ENCODE results near the gene MEIOB.
A peak's percentile ranks its signal among the peaks of the same experiment; 100 is the strongest.
"Not testable (repeated sequence)": the region's sequence is repeated elsewhere in the genome, so short reads cannot be mapped to it uniquely, and the experiment has no call there.

Gene MEIOB

DNA sequence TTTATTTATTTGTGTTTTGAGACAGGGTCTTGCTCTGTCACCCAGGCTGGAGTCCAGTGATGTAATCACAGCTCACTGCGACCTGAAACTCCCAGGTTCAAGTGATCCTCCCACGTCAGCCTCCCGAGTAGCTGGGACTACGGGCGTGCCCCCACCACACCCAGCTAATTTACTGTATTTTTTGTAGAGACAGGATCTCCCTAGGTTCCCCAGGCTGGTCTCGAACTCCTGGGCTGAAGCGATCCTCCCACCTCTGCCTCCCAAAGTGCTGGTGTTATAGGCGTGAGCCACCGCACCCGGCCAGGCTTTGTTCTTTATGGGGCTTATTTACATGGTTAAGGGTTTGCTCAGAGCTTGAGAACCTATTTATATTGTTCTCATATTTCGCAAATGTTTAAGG lies 5.8 kb upstream of the MEIOB start:
- no peak overlapping the region for H3K9ac ChIP-seq (ENCODE audit: low read length)
- no peaks in the 10 kb centered on the region for H4K20me1 ChIP-seq (ENCODE audit: insufficient read depth, low read length)
- no peak overlapping the region for H3K4me3 ChIP-seq (ENCODE audit: low read length)
- H3K27ac ChIP-seq (ENCODE audit: low read length), result no peak overlapping the region
- no peaks in the 10 kb centered on the region for H3K36me3 ChIP-seq (replicated peaks; ENCODE audit: low read depth, low read length)
- peaks cover 4% of the 10 kb centered on the region; the same call in 1 of the 2 replicates for H3K4me1 ChIP-seq (ENCODE audit: low read length)
- H3K79me2 ChIP-seq (ENCODE audit: low read length), result no peaks in the 10 kb centered on the region
- H3K4me2 ChIP-seq (ENCODE audit: low read length), result no peak overlapping the region
- no peak overlapping the region for H2AFZ ChIP-seq (ENCODE audit: low read depth, low read length)
- no peaks in the 10 kb centered on the region for H3K9me3 ChIP-seq (ENCODE audit: insufficient read depth, low read length)
- H3K27me3 ChIP-seq (ENCODE audit: low read depth, low read length), result peaks cover 11% of the 10 kb centered on the region
- TF ChIP-seq EZH2phosphoT487 (IDR thresholded peaks at IDR 0.05; ENCODE audit: low read depth), result no peak
- TF ChIP-seq, protein P1, sequence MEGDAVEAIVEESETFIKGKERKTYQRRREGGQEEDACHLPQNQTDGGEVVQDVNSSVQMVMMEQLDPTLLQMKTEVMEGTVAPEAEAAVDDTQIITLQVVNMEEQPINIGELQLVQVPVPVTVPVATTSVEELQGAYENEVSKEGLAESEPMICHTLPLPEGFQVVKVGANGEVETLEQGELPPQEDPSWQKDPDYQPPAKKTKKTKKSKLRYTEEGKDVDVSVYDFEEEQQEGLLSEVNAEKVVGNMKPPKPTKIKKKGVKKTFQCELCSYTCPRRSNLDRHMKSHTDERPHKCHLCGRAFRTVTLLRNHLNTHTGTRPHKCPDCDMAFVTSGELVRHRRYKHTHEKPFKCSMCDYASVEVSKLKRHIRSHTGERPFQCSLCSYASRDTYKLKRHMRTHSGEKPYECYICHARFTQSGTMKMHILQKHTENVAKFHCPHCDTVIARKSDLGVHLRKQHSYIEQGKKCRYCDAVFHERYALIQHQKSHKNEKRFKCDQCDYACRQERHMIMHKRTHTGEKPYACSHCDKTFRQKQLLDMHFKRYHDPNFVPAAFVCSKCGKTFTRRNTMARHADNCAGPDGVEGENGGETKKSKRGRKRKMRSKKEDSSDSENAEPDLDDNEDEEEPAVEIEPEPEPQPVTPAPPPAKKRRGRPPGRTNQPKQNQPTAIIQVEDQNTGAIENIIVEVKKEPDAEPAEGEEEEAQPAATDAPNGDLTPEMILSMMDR (IDR thresholded peaks at IDR 0.05; ENCODE audit: low read depth, low read length), result no peak

DNA sequence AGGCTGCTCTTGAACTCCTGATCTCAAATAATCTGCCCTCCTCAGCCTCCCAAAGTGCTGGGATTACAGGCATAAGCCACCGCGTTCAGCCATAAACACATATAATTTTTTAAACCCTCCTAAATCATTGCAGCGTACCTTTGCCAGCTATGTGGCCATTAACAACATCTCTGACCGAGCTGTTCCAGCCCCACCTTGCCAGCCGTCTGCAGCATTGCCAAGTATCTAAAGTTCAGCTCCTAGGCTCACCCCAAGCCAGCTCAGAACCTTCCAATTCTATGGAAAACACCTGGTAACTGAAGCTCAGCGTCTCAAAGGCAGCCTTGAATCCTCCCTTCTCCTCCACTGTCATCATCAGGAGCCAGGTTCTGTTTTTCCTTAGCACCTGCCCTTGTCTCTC lies 5.1 kb upstream of the MEIOB start:
- H3K27me3 ChIP-seq (ENCODE audit: low read depth, low read length), result peaks cover 11% of the 10 kb centered on the region
- no peak overlapping the region for H2AFZ ChIP-seq (ENCODE audit: low read depth, low read length)
- no peaks in the 10 kb centered on the region for H3K36me3 ChIP-seq (replicated peaks; ENCODE audit: low read depth, low read length)
- H3K9me3 ChIP-seq (ENCODE audit: insufficient read depth, low read length), result no peaks in the 10 kb centered on the region
- H4K20me1 ChIP-seq (ENCODE audit: insufficient read depth, low read length), result no peaks in the 10 kb centered on the region
- no peaks in the 10 kb centered on the region for H3K79me2 ChIP-seq (ENCODE audit: low read length)
- no peak overlapping the region for H3K27ac ChIP-seq (ENCODE audit: low read length)
- H3K4me2 ChIP-seq (ENCODE audit: low read length), result no peak overlapping the region
- peaks cover 4% of the 10 kb centered on the region; the same call in 1 of the 2 replicates for H3K4me1 ChIP-seq (ENCODE audit: low read length)
- H3K4me3 ChIP-seq (ENCODE audit: low read length), result no peak overlapping the region
- TF ChIP-seq, protein P1 (IDR thresholded peaks at IDR 0.05; ENCODE audit: low read depth, low read length), result no peak
- H3K9ac ChIP-seq (ENCODE audit: low read length), result no peak overlapping the region

DNA sequence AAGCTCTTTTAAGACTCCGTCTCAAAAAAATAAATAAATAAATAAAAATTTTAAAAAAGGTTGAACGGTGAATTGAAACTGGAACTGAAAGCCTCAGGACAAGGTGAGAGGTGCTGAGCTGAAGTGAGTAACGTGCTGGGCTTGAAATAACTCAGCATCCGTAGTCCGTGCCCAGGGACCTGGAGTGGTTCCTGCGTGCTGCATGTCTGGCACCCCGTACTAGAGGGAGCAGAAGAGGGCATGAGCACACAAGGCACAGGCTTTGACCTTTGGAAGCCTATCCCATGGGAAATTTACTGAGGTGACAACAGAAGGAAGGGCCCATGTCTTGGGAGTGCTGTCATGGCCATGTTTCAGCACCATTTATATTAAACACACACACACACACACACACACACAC lies 4.5 kb upstream of the MEIOB start:
- no peaks in the 10 kb centered on the region for H3K9me3 ChIP-seq (ENCODE audit: insufficient read depth, low read length)
- H3K9ac ChIP-seq (ENCODE audit: low read length), result no peak overlapping the region
- H3K27me3 ChIP-seq (ENCODE audit: low read depth, low read length), result peaks cover 8% of the 10 kb centered on the region
- H3K79me2 ChIP-seq (ENCODE audit: low read length), result no peaks in the 10 kb centered on the region
- no peak overlapping the region for H3K27ac ChIP-seq (ENCODE audit: low read length)
- peak overlapping the region; percentile 27 for H3K4me2 ChIP-seq (ENCODE audit: low read length)
- no peak overlapping the region for H2AFZ ChIP-seq (ENCODE audit: low read depth, low read length)
- H3K36me3 ChIP-seq (replicated peaks; ENCODE audit: low read depth, low read length), result no peaks in the 10 kb centered on the region
- H4K20me1 ChIP-seq (ENCODE audit: insufficient read depth, low read length), result no peaks in the 10 kb centered on the region
- no peak overlapping the region for H3K4me3 ChIP-seq (ENCODE audit: low read length)
- H3K4me1 ChIP-seq (ENCODE audit: low read length), result peaks cover 4% of the 10 kb centered on the region; the same call in 1 of the 2 replicates
- TF ChIP-seq, protein P1 (IDR thresholded peaks at IDR 0.05; ENCODE audit: low read depth, low read length), result no peak
- no peak for TF ChIP-seq EZH2phosphoT487 (IDR thresholded peaks at IDR 0.05; ENCODE audit: low read depth)

DNA sequence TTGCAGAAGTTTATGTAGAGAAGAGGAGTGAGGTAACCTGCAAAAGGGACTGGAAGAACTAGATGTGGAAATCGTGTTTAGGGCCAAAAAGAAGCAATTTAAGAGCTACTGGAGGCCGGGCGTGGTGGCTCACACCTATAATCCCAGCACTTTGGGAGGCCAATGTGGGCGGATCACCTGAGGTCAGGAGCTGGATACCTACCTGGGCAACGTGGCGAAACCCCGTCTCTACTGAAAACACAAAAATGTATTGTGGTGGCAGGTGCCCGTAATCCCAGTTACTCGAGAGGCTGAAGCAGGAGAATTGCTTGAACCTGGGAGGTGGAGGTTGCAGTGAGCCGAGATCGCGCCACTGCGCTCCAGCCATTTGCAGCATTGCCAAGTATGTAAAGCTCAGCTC lies 4.1 kb upstream of the MEIOB start:
- not testable (repeated sequence) for H3K36me3 ChIP-seq (replicated peaks; ENCODE audit: low read depth, low read length); H3K27ac ChIP-seq (ENCODE audit: low read length); H3K27me3 ChIP-seq (ENCODE audit: low read depth, low read length); H3K79me2 ChIP-seq (ENCODE audit: low read length); H3K9me3 ChIP-seq (ENCODE audit: insufficient read depth, low read length); H2AFZ ChIP-seq (ENCODE audit: low read depth, low read length); H3K4me1 ChIP-seq (ENCODE audit: low read length); H4K20me1 ChIP-seq (ENCODE audit: insufficient read depth, low read length); H3K4me3 ChIP-seq (ENCODE audit: low read length); H3K9ac ChIP-seq (ENCODE audit: low read length)
- peak overlapping the region; percentile 27 for H3K4me2 ChIP-seq (ENCODE audit: low read length)

DNA sequence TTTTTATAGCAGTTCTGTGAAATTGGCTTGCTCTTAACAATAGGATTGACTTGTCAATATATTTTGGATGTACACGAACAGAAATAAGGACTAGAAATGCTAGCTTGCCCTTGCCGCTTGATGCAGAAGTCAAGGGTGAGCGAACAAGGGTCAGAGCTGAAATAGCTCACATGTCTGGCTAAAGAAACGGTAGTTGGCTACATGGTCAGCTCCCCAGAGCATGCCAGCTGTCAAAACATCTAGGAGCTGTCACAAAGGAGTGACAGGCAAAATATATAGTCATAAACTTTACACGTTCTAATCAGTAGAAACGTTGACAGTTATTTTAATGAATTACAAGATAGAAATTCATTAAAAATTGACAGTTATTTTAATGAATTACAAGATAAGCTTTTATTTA lies 2.9 kb upstream of the MEIOB start:
- H3K9me3 ChIP-seq (ENCODE audit: insufficient read depth, low read length), result no peaks in the 10 kb centered on the region
- no peak overlapping the region for H3K9ac ChIP-seq (ENCODE audit: low read length)
- no peak overlapping the region for H3K4me2 ChIP-seq (ENCODE audit: low read length)
- no peak overlapping the region for H2AFZ ChIP-seq (ENCODE audit: low read depth, low read length)
- H3K36me3 ChIP-seq (replicated peaks; ENCODE audit: low read depth, low read length), result no peaks in the 10 kb centered on the region
- peaks cover 8% of the 10 kb centered on the region for H3K27me3 ChIP-seq (ENCODE audit: low read depth, low read length)
- H3K4me3 ChIP-seq (ENCODE audit: low read length), result no peak overlapping the region
- no peaks in the 10 kb centered on the region for H3K79me2 ChIP-seq (ENCODE audit: low read length)
- no peak for TF ChIP-seq EZH2phosphoT487 (IDR thresholded peaks at IDR 0.05; ENCODE audit: low read depth)
- TF ChIP-seq, protein P1 (IDR thresholded peaks at IDR 0.05; ENCODE audit: low read depth, low read length), result no peak
- peaks cover 4% of the 10 kb centered on the region; the same call in 1 of the 2 replicates for H3K4me1 ChIP-seq (ENCODE audit: low read length)
- H3K27ac ChIP-seq (ENCODE audit: low read length), result no peak overlapping the region
- no peaks in the 10 kb centered on the region for H4K20me1 ChIP-seq (ENCODE audit: insufficient read depth, low read length)

Measured in OCI-LY3 (cell line).